GM23248 (cell line): ENCODE results near the gene ABCB11. TPM values are rescaled to one million over a fixed set of nuclear protein-coding genes. Genes with fewer than 3 reads are reported as not detected.

ENCODE experiments used
- DNase-seq: peaks from one replicate; pipeline ENCODE4 v3.0.0-alpha.2; 2015
- H2AFZ ChIP-seq: fragments of 200-600 bp; sonication (generic); 2 replicates; pipeline ENCODE4 v1.6.1; 2016; ENCODE audit warnings: antibody characterized with exemption
- H3F3A ChIP-seq: fragments of 200-600 bp; sonication (generic); 2 replicates; pipeline ENCODE4 v1.6.1; 2016; ENCODE audit warnings: mild to moderate bottlenecking, antibody characterized with exemption, mixed run types; ENCODE audit not compliant: insufficient read depth
- H3K27ac ChIP-seq: fragments of 200-600 bp; sonication (generic); 2 replicates; pipeline ENCODE4 v1.5.1; 2016; ENCODE audit warnings: mild to moderate bottlenecking
- H3K27me3 ChIP-seq: fragments of 200-600 bp; sonication (generic); replicated peaks from 2 replicates; pipeline ENCODE4 v1.6.1; 2016; ENCODE audit warnings: mild to moderate bottlenecking; ENCODE audit not compliant: insufficient read depth
- H3K36me3 ChIP-seq: fragments of 200-600 bp; sonication (generic); 2 replicates; pipeline ENCODE4 v1.6.1; 2016; ENCODE audit warnings: low read depth, mild to moderate bottlenecking
- H3K4me1 ChIP-seq: fragments of 200-600 bp; sonication (generic); 2 replicates; pipeline ENCODE4 v1.6.1; 2016; ENCODE audit warnings: mild to moderate bottlenecking; ENCODE audit not compliant: insufficient read depth
- H3K4me2 ChIP-seq: fragments of 200-600 bp; sonication (generic); one replicate; pipeline ENCODE4 v1.6.1; 2016; ENCODE audit warnings: mild to moderate bottlenecking; ENCODE audit not compliant: unreplicated experiment
- H3K4me3 ChIP-seq: fragments of 200-600 bp; sonication (generic); 2 replicates; pipeline ENCODE4 v1.5.1; 2016; ENCODE audit warnings: mild to moderate bottlenecking
- H3K79me2 ChIP-seq: fragments of 200-600 bp; sonication (generic); 2 replicates; pipeline ENCODE4 v1.6.1; 2016; ENCODE audit warnings: mild to moderate bottlenecking; ENCODE audit not compliant: insufficient read depth
- H3K9ac ChIP-seq: fragments of 200-600 bp; sonication (generic); 2 replicates; pipeline ENCODE4 v1.6.1; 2016; ENCODE audit warnings: mild to moderate bottlenecking
- H3K9me2 ChIP-seq: fragments of 200-600 bp; sonication (generic); 2 replicates; pipeline ENCODE4 v1.6.1; 2016; ENCODE audit warnings: mixed run types, mild to moderate bottlenecking, moderate library complexity; ENCODE audit not compliant: insufficient read depth
- H3K9me3 ChIP-seq: fragments of 200-600 bp; sonication (generic); one replicate; pipeline ENCODE4 v1.6.1; 2017; ENCODE audit warnings: low read depth
- H4K20me1 ChIP-seq: fragments of 200-600 bp; sonication (generic); 2 replicates; pipeline ENCODE4 v1.6.0; 2016; ENCODE audit not compliant: insufficient read depth
- EZH2 ChIP-seq: fragments of 200-600 bp; sonication (generic); IDR thresholded peaks from 2 replicates; pipeline ENCODE4 v1.6.1; 2018; ENCODE audit warnings: antibody characterized with exemption, mild to moderate bottlenecking; ENCODE audit not compliant: insufficient read depth, poor library complexity, severe bottlenecking
- EZH2phosphoT487 ChIP-seq: fragments of 200-600 bp; sonication (generic); IDR thresholded peaks from 2 replicates; pipeline ENCODE4 v1.6.1; 2018; ENCODE audit warnings: antibody characterized with exemption, moderate library complexity, mild to moderate bottlenecking, low read depth; ENCODE audit not compliant: insufficient read depth
- WGBS, 2 experiments: methylation state at CpG; one replicate each; pipeline ENCODE4 v1.1.6; 2015 to 2017; ENCODE audit warnings: low lambda C conversion rate in 2 of 2, low coverage in 1 of 2; ENCODE audit errors: missing lambda C conversion rate in 2 of 2; 5-methylcytosine and 5-hydroxymethylcytosine counted together
- in situ Hi-C: fragments of 300-500 bp; cut with MboI; formaldehyde crosslinking; loops from 2 replicates; pipeline ENCODE4 v1.15.0; 2020
- polyA plus RNA-seq: library from polyadenylated mRNA; unstranded; fragments of >200 nt; fragmentation: Nextera tagmentation; extraction: Ambion mirVana; gene quantifications from 2 replicates; pipeline ENCODE4 v1.2.1, GENCODE V29; 2016
- total RNA-seq: library from RNA; depleted of rRNA; stranded (reverse); fragments of >200 nt; shearing (Covaris generic); gene quantifications from 2 replicates; pipeline ENCODE4 v1.2.3, GENCODE V29; 2014

Gene ABCB11
- total and polyA plus RNA-seq, 2 experiments from 2014 or later, result not detected

GRCh38 chr2:168997118-168997521, 34.0 kb downstream of the ABCB11 start:
- no peak overlapping the region for H3K4me3 ChIP-seq
- H3K9me2 ChIP-seq, result no peaks in the 10 kb centered on the region
- H3K27ac ChIP-seq, result no peak overlapping the region
- H3F3A ChIP-seq, result no peaks in the 10 kb centered on the region
- no peaks in the 10 kb centered on the region for H4K20me1 ChIP-seq
- no peaks in the 10 kb centered on the region; the same call in 1 of the 2 replicates for H3K27me3 ChIP-seq
- no peak overlapping the region for H3K4me2 ChIP-seq
- TF ChIP-seq EZH2 (no peak), EZH2phosphoT487 (no peak)
- no peak overlapping the region for H2AFZ ChIP-seq
- H3K79me2 ChIP-seq, result no peaks in the 10 kb centered on the region
- H3K9ac ChIP-seq, result no peak overlapping the region
- H3K36me3 ChIP-seq, result no peaks in the 10 kb centered on the region
- in situ Hi-C loops, result no loop called here
- 0 to 8% methylated on average over 1 of the region's 1 CpG for WGBS, 2 experiments
- no peak for DNase-seq
- H3K4me1 ChIP-seq, result peaks cover 10% of the 10 kb centered on the region
- no peaks in the 10 kb centered on the region for H3K9me3 ChIP-seq

- Histone ChIP-seq H3K9ac (no peak overlapping the region), H3K4me1 (peaks cover 15% of the 10 kb centered on the region), H3K27ac (no peak overlapping the region), H3K4me3 (no peak overlapping the region), H3F3A (no peaks in the 10 kb centered on the region), H3K9me2 (no peaks in the 10 kb centered on the region), H4K20me1 (no peaks in the 10 kb centered on the region), H3K4me2 (no peak overlapping the region), H3K9me3 (no peaks in the 10 kb centered on the region), H3K36me3 (no peaks in the 10 kb centered on the region), H3K27me3 (no peaks in the 10 kb centered on the region; the same call in 1 of the 2 replicates), H3K79me2 (no peaks in the 10 kb centered on the region), H2AFZ (no peak overlapping the region)
- in situ Hi-C loops, result no loop called here
- TF ChIP-seq EZH2 (no peak), EZH2phosphoT487 (no peak)
- no peak for DNase-seq
- 21 to 26% methylated on average over 1 of the region's 1 CpG for WGBS, 2 experiments
Observed at GRCh38 chr2:168995744-168996143, 35.4 kb downstream of the ABCB11 start.

- no peak for DNase-seq
- no peaks in the 10 kb centered on the region for H3K9me3 ChIP-seq
- no peaks in the 10 kb centered on the region for H3K9me2 ChIP-seq
- H3K79me2 ChIP-seq, result no peaks in the 10 kb centered on the region
- no peaks in the 10 kb centered on the region for H4K20me1 ChIP-seq
- H3K27ac ChIP-seq, result no peak overlapping the region
- H3K9ac ChIP-seq, result no peak overlapping the region
- H3F3A ChIP-seq, result no peaks in the 10 kb centered on the region
- H2AFZ ChIP-seq, result no peak overlapping the region
- no peak overlapping the region for H3K4me3 ChIP-seq
- no peaks in the 10 kb centered on the region for H3K36me3 ChIP-seq
- WGBS, 2 experiments, result 33 to 35% methylated on average over 3 of the region's 3 CpGs
- in situ Hi-C loops, result no loop called here
- no peaks in the 10 kb centered on the region; the same call in 1 of the 2 replicates for H3K27me3 ChIP-seq
- no peak overlapping the region for H3K4me2 ChIP-seq
- TF ChIP-seq EZH2, result no peak
- no peak for TF ChIP-seq EZH2phosphoT487
- peaks cover 15% of the 10 kb centered on the region for H3K4me1 ChIP-seq
Observed at GRCh38 chr2:168993538-168993937, 37.6 kb downstream of the ABCB11 start.

- Histone ChIP-seq H3K4me2 (peak overlapping the region; percentile 7), H3K79me2 (no peaks in the 10 kb centered on the region), H3K9me2 (no peaks in the 10 kb centered on the region), H3K27ac (no peak overlapping the region), H3K4me3 (no peak overlapping the region), H3F3A (no peaks in the 10 kb centered on the region), H4K20me1 (no peaks in the 10 kb centered on the region), H3K36me3 (no peaks in the 10 kb centered on the region), H3K9me3 (no peaks in the 10 kb centered on the region), H3K9ac (no peak overlapping the region), H3K27me3 (no peaks in the 10 kb centered on the region; the same call in 1 of the 2 replicates), H3K4me1 (peaks cover 15% of the 10 kb centered on the region), H2AFZ (no peak overlapping the region)
- DNase-seq, result peak; percentile 48
- in situ Hi-C loops, result no loop called here
- WGBS, 2 experiments, result 26 to 28% methylated on average over 7 of the region's 7 CpGs
- TF ChIP-seq EZH2phosphoT487 (no peak), EZH2 (no peak)
Observed at GRCh38 chr2:168992591-168993349, 38.4 kb downstream of the ABCB11 start.
